Liver (tissue), 9 donors: ENCODE data around the gene ERAP2. TPM values are rescaled to one million over a fixed set of nuclear protein-coding genes. Genes with fewer than 3 reads are reported as not detected.

ENCODE experiments used
- DNase-seq: peaks from one replicate; pipeline ENCODE4 v3.0.0-alpha.2; 2017; ENCODE audit warnings: low spot score
- H3K27ac ChIP-seq, 2 donors: one replicate each; pipeline ENCODE4 v1.7.0; 2013; ENCODE audit warnings: inconsistent platforms in 2 of 2, low read length in 2 of 2, control low read depth in 1 of 2, low read depth in 1 of 2, mild to moderate bottlenecking in 1 of 2
- H3K27me3 ChIP-seq, 4 donors: one replicate each; pipeline versions ENCODE4 v1.6.1 to v1.7.0; 2013; ENCODE audit warnings: low read length in 3 of 4, inconsistent platforms in 1 of 4, mild to moderate bottlenecking in 1 of 4, moderate library complexity in 1 of 4; ENCODE audit not compliant: control insufficient read depth in 4 of 4, insufficient read depth in 4 of 4
- H3K36me3 ChIP-seq, 4 donors: one replicate each; pipeline versions ENCODE4 v1.6.1 to v1.7.0; 2013; ENCODE audit warnings: low read length in 3 of 4, mild to moderate bottlenecking in 3 of 4, low read depth in 1 of 4, moderate library complexity in 1 of 4; ENCODE audit not compliant: control insufficient read depth in 4 of 4, insufficient read depth in 3 of 4
- H3K4me1 ChIP-seq, 4 donors: one replicate each; pipeline versions ENCODE4 v1.6.1 to v1.7.0; 2013; ENCODE audit warnings: low read length in 3 of 4, mild to moderate bottlenecking in 3 of 4, moderate library complexity in 1 of 4; ENCODE audit not compliant: control insufficient read depth in 4 of 4, insufficient read depth in 4 of 4
- H3K4me3 ChIP-seq, 3 donors: one replicate each; pipeline versions ENCODE4 v1.6.1 to v1.7.0; 2013; ENCODE audit warnings: low read length in 3 of 3, control low read depth in 1 of 3, low read depth in 1 of 3, mild to moderate bottlenecking in 1 of 3
- H3K9ac ChIP-seq, 2 donors: one replicate each; pipeline ENCODE4 v1.7.0; 2013; ENCODE audit warnings: low read length in 2 of 2, mild to moderate bottlenecking in 2 of 2, moderate library complexity in 2 of 2, control low read depth in 1 of 2, low read depth in 1 of 2
- H3K9me3 ChIP-seq, 4 donors: one replicate each; pipeline versions ENCODE4 v1.6.1 to v1.7.0; 2013; ENCODE audit warnings: low read length in 3 of 4; ENCODE audit not compliant: control insufficient read depth in 4 of 4
- ATF3 ChIP-seq: IDR thresholded peaks from 2 replicates; pipeline ENCODE4 v1.6.1; 2016; ENCODE audit warnings: antibody characterized with exemption
- CTCF ChIP-seq: fragments of 150-350 bp; IDR thresholded peaks from 2 replicates; pipeline ENCODE4 v1.5.1; 2017; ENCODE audit warnings: improper control_type of control experiment, low read depth, low read length; ENCODE audit not compliant: missing input control
- EGR1 ChIP-seq, 2 donors: IDR thresholded peaks; 2 replicates each; pipeline ENCODE4 v1.6.1; 2016 to 2018; ENCODE audit warnings: antibody characterized with exemption in 2 of 2, low read depth in 2 of 2
- FOXA1 ChIP-seq: IDR thresholded peaks from 2 replicates; pipeline ENCODE4 v1.6.1; 2016; ENCODE audit warnings: antibody characterized with exemption
- FOXA2 ChIP-seq: IDR thresholded peaks from 2 replicates; pipeline ENCODE4 v1.6.1; 2016; ENCODE audit warnings: antibody characterized with exemption
- GABPA ChIP-seq, 2 donors: IDR thresholded peaks in 1 of 2; conservative IDR thresholded peaks in 1 of 2; 2 replicates each; pipeline ENCODE4 v1.6.1; 2016; ENCODE audit warnings: antibody characterized with exemption in 2 of 2, mild to moderate bottlenecking in 1 of 2, moderate library complexity in 1 of 2
- HNF4A ChIP-seq, 2 donors: conservative IDR thresholded peaks; 2 replicates each; pipeline ENCODE4 v1.6.1; 2016; ENCODE audit warnings: antibody characterized with exemption in 2 of 2, mild to moderate bottlenecking in 2 of 2
- HNF4G ChIP-seq: IDR thresholded peaks from 2 replicates; pipeline ENCODE4 v1.6.1; 2016; ENCODE audit warnings: antibody characterized with exemption
- JUND ChIP-seq, 2 donors: IDR thresholded peaks; 2 replicates each; pipeline ENCODE4 v1.6.1; 2016; ENCODE audit warnings: antibody characterized with exemption in 2 of 2
- MAX ChIP-seq: IDR thresholded peaks from 2 replicates; pipeline ENCODE4 v1.6.1; 2016; ENCODE audit warnings: antibody characterized with exemption
- NR2F2 ChIP-seq: IDR thresholded peaks from 2 replicates; pipeline ENCODE4 v1.6.1; 2016; ENCODE audit warnings: antibody characterized with exemption
- RAD21 ChIP-seq, 2 donors: IDR thresholded peaks; 2 replicates each; pipeline ENCODE4 v1.6.1; 2016; ENCODE audit warnings: antibody characterized with exemption in 2 of 2, mild to moderate bottlenecking in 2 of 2
- REST ChIP-seq: IDR thresholded peaks from 2 replicates; pipeline ENCODE4 v1.6.1; 2016; ENCODE audit warnings: antibody characterized with exemption, mild to moderate bottlenecking
- RXRA ChIP-seq, 2 donors: IDR thresholded peaks; 2 replicates each; pipeline ENCODE4 v1.6.1; 2017 to 2018; ENCODE audit warnings: antibody characterized with exemption in 2 of 2, mild to moderate bottlenecking in 1 of 2
- SP1 ChIP-seq: IDR thresholded peaks from 2 replicates; pipeline ENCODE4 v1.6.1; 2018; ENCODE audit warnings: antibody characterized with exemption, mild to moderate bottlenecking
- TAF1 ChIP-seq: conservative IDR thresholded peaks from 2 replicates; pipeline ENCODE4 v1.6.1; 2016; ENCODE audit warnings: antibody characterized with exemption, mild to moderate bottlenecking
- YY1 ChIP-seq: IDR thresholded peaks from 2 replicates; pipeline ENCODE4 v1.6.1; 2016; ENCODE audit warnings: antibody characterized with exemption, mild to moderate bottlenecking
- ZBTB33 ChIP-seq: IDR thresholded peaks from 2 replicates; pipeline ENCODE4 v1.6.1; 2016; ENCODE audit warnings: antibody characterized with exemption
- WGBS: extraction: QIAGEN DNeasy Blood & Tissue Kit; methylation state at CpG from one replicate; pipeline ENCODE4 v1.1.7; 2013; 5-methylcytosine and 5-hydroxymethylcytosine counted together
- polyA plus RNA-seq, 2 donors: library from polyadenylated mRNA; stranded (reverse) in 1 of 2; unstranded in 1 of 2; fragments of 200-250 nt in 1 of 2; fragments of >200 nt in 1 of 2; fragmentation: Nextera tagmentation in 1 of 2; extraction: Ambion mirVana in 1 of 2; gene quantifications; one replicate each; pipeline versions ENCODE4 v1.2.1 to v1.2.3, GENCODE V29; 2013 to 2015
- total RNA-seq, 2 donors: library from RNA; depleted of rRNA; stranded (reverse); fragments of >200 nt; gene quantifications; one replicate each; pipeline ENCODE4 v1.2.3, GENCODE V29; 2014
- donor health status: healthy.
- donor health status: healthy.
- donor health status: healthy.
- donor health status: healthy.
- donor health status: healthy.

Gene ERAP2
- total and polyA plus RNA-seq, 4 donors: 1.8 to 15.5 (median 10.7) TPM

- H3K36me3 ChIP-seq: peaks cover 3 to 39% (median 29%) of the 10 kb centered on the region in 4 donors
- DNase-seq: no peak
- no peak overlapping the region for H3K9ac ChIP-seq
- no peak overlapping the region for H3K4me3 ChIP-seq
- no peak for TF ChIP-seq RXRA (IDR thresholded peaks at IDR 0.05)
- no peak for TF ChIP-seq REST
- no peak for TF ChIP-seq GABPA (IDR thresholded peaks at IDR 0.05 in 1 of 2, conservative IDR thresholded peaks at IDR 0.05 in 1 of 2)
- no peak for TF ChIP-seq EGR1 (IDR thresholded peaks at IDR 0.05; ENCODE audit: low read depth in 2 of 2)
- TF ChIP-seq NR2F2: no peak
- no peak for TF ChIP-seq HNF4A (conservative IDR thresholded peaks at IDR 0.05)
- no peak for TF ChIP-seq RAD21 (IDR thresholded peaks at IDR 0.05)
- TF ChIP-seq ZBTB33: no peak
- no peak for TF ChIP-seq FOXA1
- no peak for TF ChIP-seq TAF1
- TF ChIP-seq ATF3: no peak
- no peak for TF ChIP-seq YY1
- TF ChIP-seq FOXA2: no peak
- TF ChIP-seq MAX: no peak
- no peak for TF ChIP-seq HNF4G
- no peak for TF ChIP-seq SP1
- no peak for TF ChIP-seq CTCF
- TF ChIP-seq JUND (IDR thresholded peaks at IDR 0.05): no peak
- H3K9me3 ChIP-seq: no peaks in the 10 kb centered on the region
- H3K27me3 ChIP-seq: no peaks in the 10 kb centered on the region
- no peak overlapping the region for H3K27ac ChIP-seq
- WGBS: 80% methylated on average over 3 of the region's 3 CpGs
- H3K4me1 ChIP-seq: no peaks in the 10 kb centered on the region
Observed at GRCh38 chr5:96896806-96897205, 20.5 kb downstream of the ERAP2 start.
